OCI-LY3 (cell line): ENCODE results near the gene DDX42.

ENCODE experiments used
- H2AFZ ChIP-seq: fragments of 200-600, 300-600 bp; shearing (Covaris generic); 2 replicates; pipeline ENCODE4 v1.6.0; 2014; ENCODE audit warnings: antibody characterized with exemption, low read depth, low read length
- H3K27ac ChIP-seq: fragments of 200-600, 300-600 bp; sonication (generic); 2 replicates; pipeline ENCODE4 v1.5.1; 2014; ENCODE audit warnings: mild to moderate bottlenecking, low read length, moderate library complexity, mixed read lengths
- H3K27me3 ChIP-seq: fragments of 200-600, 300-600 bp; sonication (generic); 2 replicates; pipeline ENCODE4 v1.6.1; 2014; ENCODE audit warnings: low read depth, low read length, mixed read lengths
- H3K36me3 ChIP-seq: fragments of 200-600, 300-600 bp; sonication (generic); replicated peaks from 2 replicates; pipeline ENCODE3; 2014; ENCODE audit warnings: low read depth, low read length, mixed read lengths
- H3K4me1 ChIP-seq: fragments of 300-600, 200-600 bp; sonication (generic); 2 replicates; pipeline ENCODE4 v1.6.1; 2014; ENCODE audit warnings: low read length, mixed read lengths
- H3K4me2 ChIP-seq: fragments of 200-600, 300-600 bp; sonication (generic); 2 replicates; pipeline ENCODE4 v1.6.1; 2014; ENCODE audit warnings: low read length, mixed read lengths
- H3K4me3 ChIP-seq: fragments of 300-600, 200-600 bp; sonication (generic); 2 replicates; pipeline ENCODE4 v1.5.1; 2014; ENCODE audit warnings: antibody characterized with exemption, mild to moderate bottlenecking, low read length, moderate library complexity
- H3K79me2 ChIP-seq: fragments of 300-600, 200-600 bp; shearing (Covaris generic); 2 replicates; pipeline ENCODE4 v1.6.1; 2014; ENCODE audit warnings: mild to moderate bottlenecking, low read length, mixed read lengths
- H3K9ac ChIP-seq: fragments of 300-600, 200-600 bp; shearing (Covaris generic); 2 replicates; pipeline ENCODE4 v1.6.0; 2014; ENCODE audit warnings: mild to moderate bottlenecking, low read length, moderate library complexity
- H3K9me3 ChIP-seq: fragments of 200-600, 300-600 bp; shearing (Covaris generic); 2 replicates; pipeline ENCODE4 v1.6.1; 2014; ENCODE audit warnings: low read length, mixed read lengths; ENCODE audit not compliant: insufficient read depth
- H4K20me1 ChIP-seq: fragments of 200-600, 300-600 bp; sonication (generic); 2 replicates; pipeline ENCODE4 v1.6.1; 2016; ENCODE audit warnings: low read length, mixed read lengths; ENCODE audit not compliant: insufficient read depth
- CTCF ChIP-seq: fragments of 200-600, 300-600 bp; sonication (generic); IDR thresholded peaks from 2 replicates; pipeline ENCODE4 v1.5.1; 2014; ENCODE audit warnings: antibody characterized with exemption, low read length, low read depth
- EZH2phosphoT487 ChIP-seq: fragments of 200-600 bp; shearing (Covaris generic); IDR thresholded peaks from 2 replicates; pipeline ENCODE4 v1.6.1; 2018; ENCODE audit warnings: antibody characterized with exemption, mixed run types, low read depth

Gene DDX42

DNA sequence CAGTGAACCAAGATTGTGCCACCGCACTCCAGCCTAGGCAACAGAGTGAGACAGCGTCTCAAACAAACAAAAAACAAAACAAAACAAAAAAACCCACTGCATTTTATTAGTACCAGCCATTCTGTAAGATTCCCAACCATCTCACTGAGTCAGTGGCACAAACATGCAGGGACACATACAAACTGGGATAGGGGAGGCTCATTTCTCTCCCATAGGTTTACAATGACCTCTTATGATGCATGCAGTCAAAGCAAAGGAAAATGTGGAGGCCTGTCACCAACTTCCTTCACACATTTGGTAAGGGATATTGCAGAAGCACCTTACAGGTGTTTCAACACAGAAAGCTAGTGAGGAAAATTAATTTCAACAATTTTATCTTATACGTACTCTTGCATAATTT lies 19.9 kb upstream of the DDX42 start:
- H3K36me3 ChIP-seq, result peaks cover 48% of the 10 kb centered on the region
- H3K4me3 ChIP-seq, result no peak overlapping the region
- H3K27ac ChIP-seq, result no peak overlapping the region
- H3K79me2 ChIP-seq, result no peaks in the 10 kb centered on the region
- H3K27me3 ChIP-seq, result no peaks in the 10 kb centered on the region
- no peak overlapping the region for H3K4me2 ChIP-seq
- H3K9ac ChIP-seq, result no peak overlapping the region
- no peaks in the 10 kb centered on the region for H3K9me3 ChIP-seq
- no peaks in the 10 kb centered on the region for H4K20me1 ChIP-seq
- H2AFZ ChIP-seq, result no peak overlapping the region
- H3K4me1 ChIP-seq, result 0 out of 2 replicates have a peak, but pooled peaks cover 3% of the 10 kb centered on the region
- TF ChIP-seq EZH2phosphoT487 (no peak), CTCF (no peak)

GRCh38 chr17:63758428-63758827 lies 15.5 kb upstream of the DDX42 start:
- Histone ChIP-seq H3K4me1 (no peaks in the 10 kb centered on the region), H4K20me1 (no peaks in the 10 kb centered on the region), H3K27me3 (no peaks in the 10 kb centered on the region), H3K9me3 (no peaks in the 10 kb centered on the region), H3K27ac (no peak overlapping the region), H3K4me3 (no peak overlapping the region), H3K9ac (no peak overlapping the region), H3K36me3 (peaks cover 51% of the 10 kb centered on the region), H3K79me2 (no peaks in the 10 kb centered on the region), H2AFZ (no peak overlapping the region), H3K4me2 (no peak overlapping the region)
- TF ChIP-seq CTCF (no peak), EZH2phosphoT487 (no peak)

GRCh38 chr17:63760771-63761539 lies 13.0 kb upstream of the DDX42 start:
- Histone ChIP-seq H3K36me3 (peaks cover 57% of the 10 kb centered on the region), H3K9me3 (no peaks in the 10 kb centered on the region), H3K9ac (no peak overlapping the region), H3K27ac (no peak overlapping the region), H3K27me3 (no peaks in the 10 kb centered on the region), H3K4me3 (no peak overlapping the region), H3K4me2 (no peak overlapping the region), H4K20me1 (no peaks in the 10 kb centered on the region), H2AFZ (no peak overlapping the region), H3K4me1 (no peaks in the 10 kb centered on the region), H3K79me2 (peaks cover 18% of the 10 kb centered on the region)
- TF ChIP-seq EZH2phosphoT487 (no peak), CTCF (no peak)

- no peak overlapping the region for H2AFZ ChIP-seq
- TF ChIP-seq EZH2phosphoT487, result no peak
- no peak for TF ChIP-seq CTCF
These were observed 11.6 kb upstream of the DDX42 start for GRCh38 chr17:63762161-63763078.

More at GRCh38 chr17:63762161-63763078, 11.6 kb upstream of the DDX42 start:
- peaks cover 57% of the 10 kb centered on the region for H3K36me3 ChIP-seq
- H3K79me2 ChIP-seq, result peaks cover 33% of the 10 kb centered on the region
- H3K4me1 ChIP-seq, result no peaks in the 10 kb centered on the region
- H4K20me1 ChIP-seq, result peaks cover 4% of the 10 kb centered on the region; the same call in 1 of the 2 replicates
- no peaks in the 10 kb centered on the region for H3K27me3 ChIP-seq
- H3K27ac ChIP-seq, result no peak overlapping the region
- H3K9ac ChIP-seq, result no peak overlapping the region
- H3K9me3 ChIP-seq, result no peaks in the 10 kb centered on the region
- no peak overlapping the region for H3K4me3 ChIP-seq
- H3K4me2 ChIP-seq, result no peak overlapping the region
